ENCODE measurements around the gene PDXK.

GRCh38 chr21:43697758-43698643 is 20.9 kb upstream of the PDXK start:
- no peak for TF ChIP-seq CTCF (IDR thresholded peaks at IDR 0.05)
- no peak for TF ChIP-seq POLR2A (IDR thresholded peaks at IDR 0.05)

Measured in body of pancreas (tissue), 4 donors.